Parathyroid adenoma (tissue), 2 donors: ENCODE results near the gene AP1S1.
"Not testable (repeated sequence)": the region's sequence is repeated elsewhere in the genome, so short reads cannot be mapped to it uniquely, and the experiment has no call there.

Source experiments
- H2AFZ ChIP-seq: fragments of 300-600 bp; sonication (generic); one replicate; pipeline ENCODE4 v1.7.0; 2017; ENCODE audit warnings: antibody characterized with exemption, mild to moderate bottlenecking
- H3K27ac ChIP-seq: fragments of 300-600 bp; sonication (generic); one replicate; pipeline ENCODE4 v1.7.0; 2017
- H3K27me3 ChIP-seq: fragments of 300-600 bp; sonication (generic); one replicate; pipeline ENCODE4 v1.7.0; 2017; ENCODE audit warnings: low read length; ENCODE audit not compliant: control insufficient read depth, insufficient read depth
- H3K36me3 ChIP-seq: fragments of 300-600 bp; sonication (generic); one replicate; pipeline ENCODE4 v1.7.0; 2017; ENCODE audit warnings: low read length; ENCODE audit not compliant: control insufficient read depth, insufficient read depth
- H3K4me1 ChIP-seq: fragments of 300-600 bp; sonication (generic); one replicate; pipeline ENCODE4 v1.7.0; 2017; ENCODE audit warnings: control low read depth
- H3K4me2 ChIP-seq: fragments of 300-600 bp; sonication (generic); one replicate; pipeline ENCODE4 v1.7.0; 2017; ENCODE audit warnings: low read length
- H3K4me3 ChIP-seq: fragments of 300-600 bp; sonication (generic); one replicate; pipeline ENCODE4 v1.7.0; 2017; ENCODE audit warnings: low read depth, low read length
- H3K79me2 ChIP-seq: fragments of 300-600 bp; sonication (generic); one replicate; pipeline ENCODE4 v1.7.0; 2017; ENCODE audit warnings: control low read depth
- H3K9ac ChIP-seq: fragments of 300-600 bp; sonication (generic); one replicate; pipeline ENCODE4 v1.7.0; 2017; ENCODE audit warnings: mild to moderate bottlenecking
- H3K9me3 ChIP-seq: fragments of 300-600 bp; sonication (generic); one replicate; pipeline ENCODE4 v1.7.0; 2017; ENCODE audit warnings: low read length; ENCODE audit not compliant: control insufficient read depth
- CTCF ChIP-seq: fragments of 300-600 bp; sonication (generic); IDR thresholded peaks from one replicate; pipeline ENCODE4 v1.7.0; 2017; ENCODE audit warnings: antibody characterized with exemption, mild to moderate bottlenecking
- donor health status: primary hyperparathyroidism.

AP1S1 gene

GRCh38 chr7:101198476-101198875, 44.2 kb downstream of the AP1S1 start:
- Histone ChIP-seq H3K36me3 (no peaks in the 10 kb centered on the region), H3K4me2 (no peak overlapping the region), H3K27me3 (no peaks in the 10 kb centered on the region), H3K27ac (no peak overlapping the region), H3K9ac (no peak overlapping the region), H2AFZ (no peak overlapping the region), H3K79me2 (no peaks in the 10 kb centered on the region), H3K9me3 (no peaks in the 10 kb centered on the region), H3K4me1 (no peaks in the 10 kb centered on the region), H3K4me3 (no peak overlapping the region)
- no peak for TF ChIP-seq CTCF

- H3K9ac ChIP-seq, H3K36me3 ChIP-seq: not testable (repeated sequence)
Observed at GRCh38 chr7:101199522-101199921, 45.2 kb downstream of the AP1S1 start.

GRCh38 chr7:101200504-101200861, 46.2 kb downstream of the AP1S1 start:
- H3K27me3 ChIP-seq = no peaks in the 10 kb centered on the region

More at GRCh38 chr7:101199522-101199921, 45.2 kb downstream of the AP1S1 start:
- not testable (repeated sequence) for H3K4me2 ChIP-seq, H3K79me2 ChIP-seq, H3K4me1 ChIP-seq, H2AFZ ChIP-seq, H3K27me3 ChIP-seq, H3K27ac ChIP-seq, H3K4me3 ChIP-seq, H3K9me3 ChIP-seq

GRCh38 chr7:101200862-101201599, 46.8 kb downstream of the AP1S1 start, which contains the start of gene MOGAT3:
MOGAT3 (minus strand) TSS chr7:101201036; CDS start chr7:101200854, 182 bp downstream.
- H3K4me2 ChIP-seq = peak within 1 kb of the TSS; percentile 31
- H3K36me3 ChIP-seq = no peaks in the 10 kb centered on the region
- peak within 1 kb of the TSS; percentile 65 for H2AFZ ChIP-seq
- H3K27ac ChIP-seq = no peak within 1 kb of the TSS
- no peak within 1 kb of the TSS for H3K4me3 ChIP-seq
- TF ChIP-seq CTCF = no peak
- no peaks in the 10 kb centered on the region for H3K9me3 ChIP-seq
- no peak within 1 kb of the TSS for H3K9ac ChIP-seq
- no peaks in the 10 kb centered on the region for H3K27me3 ChIP-seq
- no peaks in the 10 kb centered on the region for H3K79me2 ChIP-seq
- no peaks in the 10 kb centered on the region for H3K4me1 ChIP-seq

More at GRCh38 chr7:101200504-101200861, 46.2 kb downstream of the AP1S1 start:
- H3K27ac ChIP-seq = no peak overlapping the region
- no peaks in the 10 kb centered on the region for H3K9me3 ChIP-seq
- H2AFZ ChIP-seq = no peak overlapping the region
- no peaks in the 10 kb centered on the region for H3K36me3 ChIP-seq
- H3K4me3 ChIP-seq = no peak overlapping the region
- H3K4me2 ChIP-seq = no peak overlapping the region
- H3K4me1 ChIP-seq = no peaks in the 10 kb centered on the region
- H3K9ac ChIP-seq = no peak overlapping the region
- H3K79me2 ChIP-seq = no peaks in the 10 kb centered on the region
- no peak for TF ChIP-seq CTCF

GRCh38 chr7:101201695-101202602, 47.7 kb downstream of the AP1S1 start:
- Histone ChIP-seq H3K27me3 (no peaks in the 10 kb centered on the region), H3K4me3 (no peak overlapping the region), H3K27ac (no peak overlapping the region), H3K36me3 (no peaks in the 10 kb centered on the region), H3K79me2 (no peaks in the 10 kb centered on the region), H3K4me2 (peak overlapping the region; percentile 31), H3K4me1 (no peaks in the 10 kb centered on the region), H3K9ac (no peak overlapping the region), H2AFZ (peak overlapping the region; percentile 65), H3K9me3 (no peaks in the 10 kb centered on the region)
- no peak for TF ChIP-seq CTCF
